NCI-H1694 treated with DMSO at 0.1 percent for 48 hours (cell line): Measurements from ENCODE around the gene KLHL22.
A peak's percentile ranks its signal among the peaks of the same experiment; 100 is the strongest.
"Not testable (repeated sequence)": the region's sequence is repeated elsewhere in the genome, so short reads cannot be mapped to it uniquely, and the experiment has no call there.

Source experiments
- DNase-seq: peaks from one replicate; lab custom pipeline; 2025; lab: John Stamatoyannopoulos, UW

Gene KLHL22

DNA sequence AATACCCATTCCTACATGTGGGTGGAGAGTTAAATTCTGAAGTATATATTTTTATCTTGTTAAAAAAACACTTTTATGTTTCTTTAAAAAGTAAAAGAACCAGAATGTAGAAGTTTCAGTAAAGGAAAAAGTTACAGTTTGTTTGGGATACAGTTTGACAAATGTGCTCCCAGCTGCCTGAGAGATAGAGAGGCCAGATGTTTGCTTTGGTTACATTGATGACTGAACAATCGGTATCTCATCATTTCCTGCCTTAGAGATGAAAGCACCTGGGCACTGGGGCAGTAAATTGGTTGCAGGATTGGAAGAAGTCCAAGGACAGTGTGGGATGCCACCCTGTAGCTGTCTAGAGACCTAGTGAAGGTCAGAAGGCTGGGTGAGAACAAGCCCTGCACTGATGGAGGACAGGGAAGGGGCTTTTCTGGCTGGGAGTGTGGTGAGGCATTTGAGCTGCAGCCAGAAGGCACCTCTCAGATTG lies 28.4 kb upstream of the KLHL22 start:
- peak; percentile 29 for DNase-seq

DNA sequence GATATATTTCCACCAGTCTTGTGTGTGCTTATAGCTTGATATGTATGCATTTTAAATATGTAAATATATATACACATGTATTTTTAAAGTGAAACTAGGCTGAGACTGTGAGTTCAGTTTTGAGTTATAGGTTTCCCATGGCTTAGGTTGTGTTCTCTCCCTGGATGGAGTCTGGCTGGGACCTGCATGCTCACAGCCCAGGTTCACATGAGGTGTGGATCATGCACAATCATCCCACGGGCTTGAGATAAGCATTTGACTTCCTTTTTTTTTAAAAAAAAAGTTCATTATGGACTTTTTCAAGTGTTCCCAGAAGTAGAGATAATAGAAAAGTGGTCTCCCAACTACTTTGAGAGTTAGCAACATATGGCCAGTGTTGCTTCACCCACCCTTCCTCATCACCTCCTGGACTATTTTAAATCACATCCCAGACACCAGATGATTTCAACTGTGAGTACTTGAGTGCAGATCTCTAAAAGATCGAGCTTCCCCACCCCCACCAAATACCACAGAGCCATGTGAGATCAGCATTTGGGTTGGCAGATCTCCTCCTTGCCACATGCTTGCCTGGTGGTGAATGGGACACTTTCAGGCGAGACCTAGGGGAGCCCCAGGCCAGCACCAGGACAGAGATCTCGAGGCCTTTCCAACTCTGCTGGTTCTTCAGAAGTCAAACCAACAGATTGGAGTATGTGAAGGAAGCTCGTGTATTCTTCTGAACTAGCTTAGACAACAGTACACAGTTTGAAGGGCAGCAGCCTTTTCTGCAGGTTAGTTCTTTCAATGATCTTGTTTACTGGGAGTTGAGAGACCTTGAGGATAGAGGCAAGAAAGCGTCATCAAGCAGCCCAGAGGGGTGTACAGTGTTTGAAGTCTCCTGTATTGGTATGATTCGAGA lies 27.7 kb upstream of the KLHL22 start:
- DNase-seq = no peak

DNA sequence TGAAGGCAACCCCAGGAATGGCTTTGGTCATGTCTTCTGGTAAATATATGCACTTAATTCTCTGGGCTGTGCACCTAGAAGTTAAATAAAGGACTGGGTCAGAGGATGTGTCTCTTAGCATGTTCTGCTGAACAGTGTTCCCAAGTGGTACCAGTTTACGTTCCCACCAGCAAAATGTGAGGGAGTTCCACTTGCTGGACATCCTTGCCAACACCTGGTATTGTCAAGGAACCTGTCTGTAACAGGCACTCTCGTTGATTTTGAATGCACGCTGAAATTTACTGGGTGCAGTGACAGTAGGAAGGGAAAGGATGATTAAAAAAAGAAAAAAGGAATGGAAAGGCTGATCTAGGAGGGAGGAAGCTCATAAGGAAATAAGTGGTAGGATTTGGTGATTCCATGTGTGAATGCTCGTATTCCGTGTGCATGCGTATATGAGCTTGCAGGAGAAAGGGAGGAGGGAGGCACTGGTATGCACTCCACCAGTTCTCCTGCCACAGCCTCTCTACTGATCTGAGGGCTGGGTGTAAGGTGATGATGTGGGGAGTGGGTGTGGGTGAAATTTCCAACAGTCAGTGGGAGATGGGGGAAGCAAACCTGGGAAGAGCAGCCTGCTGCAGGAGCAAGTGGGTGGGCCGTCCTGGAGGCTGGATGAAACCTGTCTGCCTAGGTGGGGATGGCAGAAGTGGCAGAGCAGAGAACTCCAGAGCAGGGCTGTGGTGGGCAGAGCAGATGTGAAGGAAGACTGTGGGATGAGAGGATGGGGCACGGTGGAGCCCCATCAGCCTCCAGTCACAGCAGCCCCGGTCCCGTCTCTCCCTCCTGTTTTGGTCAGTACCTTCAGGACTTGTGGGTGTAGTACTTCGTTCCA lies 26.8 kb upstream of the KLHL22 start:
- DNase-seq = no peak

DNA sequence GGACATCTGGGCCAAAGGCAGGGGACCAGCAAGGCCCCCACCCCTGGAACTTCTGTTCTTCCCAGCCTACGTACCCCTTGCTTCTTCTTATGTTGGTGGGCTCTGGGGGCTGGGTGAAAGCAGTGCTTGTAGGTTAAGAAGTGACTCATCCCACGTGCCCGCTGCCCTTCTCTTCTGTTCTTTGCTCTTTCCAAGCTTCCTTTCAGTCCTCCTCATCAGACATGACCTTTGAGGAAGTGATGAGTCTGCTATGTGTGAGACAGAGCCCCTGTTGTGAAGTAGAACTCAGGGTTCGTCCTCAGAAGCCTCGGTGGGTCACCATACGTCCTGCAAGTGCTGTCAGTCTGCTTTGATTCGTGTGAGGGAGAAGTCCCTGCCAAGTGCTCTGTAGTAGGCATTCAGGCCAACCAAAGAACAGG lies 24.5 kb upstream of the KLHL22 start:
- no peak for DNase-seq

DNA sequence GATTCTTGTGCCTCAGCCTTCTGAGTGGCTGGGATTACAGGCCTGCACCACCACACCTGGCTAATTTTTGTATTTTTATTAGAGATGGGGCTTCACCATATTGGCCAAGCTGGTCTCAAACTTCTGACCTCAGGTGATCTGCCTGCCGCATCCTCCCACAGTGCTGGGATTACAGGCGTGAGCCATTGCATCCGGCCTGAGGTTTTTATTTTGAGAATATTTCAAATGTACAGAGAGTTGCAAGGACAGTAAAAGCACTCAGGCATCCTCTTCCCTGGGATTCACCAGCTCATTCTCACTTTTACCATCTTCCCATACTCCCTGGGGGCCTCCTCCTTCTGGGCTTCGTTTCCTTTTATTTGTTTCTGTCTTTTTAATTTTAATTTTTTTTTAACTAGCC lies 24.0 kb upstream of the KLHL22 start:
- no peak for DNase-seq

DNA sequence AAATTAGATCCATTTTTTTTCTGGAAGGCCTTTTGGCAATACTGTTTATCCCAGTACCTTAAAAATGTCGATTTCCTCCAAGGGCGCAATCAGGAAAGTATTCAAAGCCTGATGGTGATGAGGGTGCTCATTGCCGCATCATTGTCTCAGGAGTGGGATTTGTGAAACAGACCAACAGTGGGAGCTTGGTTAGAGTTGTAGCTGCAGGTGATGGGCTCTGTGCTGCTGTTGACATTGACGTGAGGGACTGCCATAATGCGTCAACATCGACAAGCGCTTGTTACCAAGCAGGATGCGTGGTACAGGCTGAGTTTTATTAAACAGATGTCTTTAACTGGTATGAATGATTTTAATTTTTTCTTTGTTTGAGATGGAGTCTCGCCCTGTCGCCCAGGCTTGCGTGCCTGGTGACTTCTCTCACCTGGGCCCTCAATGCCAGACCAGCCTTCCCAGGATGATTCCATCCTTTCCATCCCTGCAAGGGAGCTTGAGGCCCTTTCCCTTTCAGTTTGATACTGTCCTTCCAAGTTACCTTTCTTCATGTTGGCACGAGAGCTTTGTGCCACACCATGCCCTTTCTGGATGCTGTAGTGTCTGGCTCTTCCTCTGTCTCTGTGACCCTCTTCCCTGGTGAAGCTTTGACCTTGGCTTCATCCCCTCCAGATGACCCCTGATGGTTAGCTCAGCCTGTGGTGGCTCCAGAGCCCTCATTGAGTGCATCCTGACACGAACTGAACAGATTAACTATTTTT lies 22.4 kb upstream of the KLHL22 start:
- no peak for DNase-seq

DNA sequence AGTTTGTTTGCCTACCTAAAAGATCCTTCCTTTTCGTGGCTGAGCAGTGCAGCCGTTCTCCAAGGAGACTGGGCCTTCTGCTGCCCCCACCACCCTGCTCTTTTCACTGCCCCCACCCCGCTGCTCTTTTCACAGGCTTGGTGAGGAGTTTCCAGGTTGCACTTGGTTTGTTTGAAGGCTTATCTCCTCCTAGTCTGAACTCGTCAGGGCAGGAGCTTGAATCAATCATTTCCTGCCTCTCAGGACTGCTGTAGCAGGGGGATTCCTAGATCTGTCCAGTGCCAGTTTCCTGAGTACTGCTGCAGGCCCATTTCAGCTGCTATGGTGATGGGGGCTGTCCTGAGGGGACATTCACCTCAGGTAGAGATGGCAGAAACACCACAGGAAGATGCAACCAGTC lies 21.8 kb upstream of the KLHL22 start:
- DNase-seq = no peak

DNA sequence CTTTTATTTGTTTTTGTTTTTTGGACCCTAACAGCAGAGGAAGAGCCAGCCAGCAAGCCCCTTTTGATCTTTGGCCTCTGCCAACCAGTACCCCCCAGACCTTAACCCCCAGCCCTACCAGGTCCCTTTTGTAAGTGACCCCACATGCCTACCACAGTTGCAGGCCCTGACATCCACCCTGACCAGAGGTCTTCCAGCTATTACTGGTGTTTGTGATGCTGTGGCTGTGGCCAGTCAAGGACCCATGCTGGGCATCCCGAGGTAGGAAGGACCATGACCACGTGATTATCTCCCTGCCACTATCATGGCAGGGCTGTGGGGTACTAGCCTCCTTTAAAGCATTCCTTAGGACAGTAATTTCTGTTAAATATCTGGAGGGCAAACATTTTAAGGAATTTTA lies 20.8 kb upstream of the KLHL22 start:
- no peak for DNase-seq

DNA sequence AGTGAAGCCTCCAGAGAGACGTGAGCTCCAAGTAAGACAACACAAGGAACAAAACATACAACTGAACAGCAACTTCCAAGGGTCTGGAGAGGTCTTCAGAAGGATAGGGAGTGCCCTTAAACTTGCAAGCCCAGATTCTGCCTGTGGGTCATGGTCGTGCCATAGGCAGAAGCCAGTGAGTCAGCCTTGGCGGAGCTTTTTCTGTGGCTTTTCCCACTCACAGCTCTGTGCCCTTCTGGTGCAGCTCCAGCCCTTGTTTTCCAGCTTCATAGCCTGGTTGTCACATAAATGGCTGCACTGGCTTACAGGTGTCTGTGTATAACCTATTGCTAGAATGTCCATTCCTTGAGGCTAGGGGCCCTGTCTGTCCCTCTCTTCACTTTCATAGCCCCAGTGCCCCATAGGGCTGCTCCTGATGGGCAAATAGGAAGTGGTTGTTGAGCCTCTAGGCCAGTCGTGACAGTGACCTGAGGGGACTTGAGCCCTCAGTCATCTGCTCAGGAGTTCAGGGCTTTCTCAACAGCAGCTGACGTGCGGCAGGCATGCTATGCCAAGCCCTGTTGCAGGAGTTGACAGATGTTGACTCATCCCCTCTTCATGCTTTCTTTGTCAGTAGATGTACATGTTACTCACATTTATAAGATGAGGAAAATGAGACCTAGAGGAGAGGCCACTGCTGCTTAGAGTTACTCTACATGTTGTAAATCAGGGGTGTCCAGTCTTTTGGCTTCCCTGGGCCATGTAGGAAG lies 19.2 kb upstream of the KLHL22 start:
- DNase-seq = no peak

DNA sequence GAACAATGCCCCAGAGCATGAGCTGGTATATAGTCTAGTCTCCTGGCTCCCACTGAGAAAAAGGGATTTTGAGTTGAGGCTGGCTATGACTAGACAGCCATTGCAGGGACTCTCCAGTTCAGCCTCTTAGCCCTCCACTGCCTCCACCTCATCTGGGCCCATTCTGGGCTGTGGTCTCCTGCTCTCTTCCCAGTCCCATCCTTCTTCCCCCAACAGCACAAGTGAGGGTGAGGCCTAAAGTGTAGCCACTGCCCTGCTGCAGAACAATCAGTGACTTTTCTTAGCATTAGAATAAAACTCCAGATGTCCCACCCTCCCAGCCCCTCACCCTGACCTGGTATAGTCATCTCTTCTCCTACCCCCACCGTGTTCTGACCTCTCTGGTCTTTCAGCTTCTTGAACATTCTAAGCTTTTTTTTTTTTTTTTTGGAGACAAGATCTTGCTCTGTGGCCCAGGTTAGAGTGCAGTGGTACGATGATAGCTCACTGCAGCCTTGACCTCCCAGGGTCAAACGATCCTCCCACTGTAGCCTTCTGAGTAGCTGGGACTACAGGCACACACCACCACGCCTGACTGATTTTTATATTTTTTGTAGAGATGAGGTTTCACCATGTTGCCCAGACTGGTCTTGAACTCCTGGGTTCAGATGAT lies 16.1 kb upstream of the KLHL22 start:
- no peak for DNase-seq

DNA sequence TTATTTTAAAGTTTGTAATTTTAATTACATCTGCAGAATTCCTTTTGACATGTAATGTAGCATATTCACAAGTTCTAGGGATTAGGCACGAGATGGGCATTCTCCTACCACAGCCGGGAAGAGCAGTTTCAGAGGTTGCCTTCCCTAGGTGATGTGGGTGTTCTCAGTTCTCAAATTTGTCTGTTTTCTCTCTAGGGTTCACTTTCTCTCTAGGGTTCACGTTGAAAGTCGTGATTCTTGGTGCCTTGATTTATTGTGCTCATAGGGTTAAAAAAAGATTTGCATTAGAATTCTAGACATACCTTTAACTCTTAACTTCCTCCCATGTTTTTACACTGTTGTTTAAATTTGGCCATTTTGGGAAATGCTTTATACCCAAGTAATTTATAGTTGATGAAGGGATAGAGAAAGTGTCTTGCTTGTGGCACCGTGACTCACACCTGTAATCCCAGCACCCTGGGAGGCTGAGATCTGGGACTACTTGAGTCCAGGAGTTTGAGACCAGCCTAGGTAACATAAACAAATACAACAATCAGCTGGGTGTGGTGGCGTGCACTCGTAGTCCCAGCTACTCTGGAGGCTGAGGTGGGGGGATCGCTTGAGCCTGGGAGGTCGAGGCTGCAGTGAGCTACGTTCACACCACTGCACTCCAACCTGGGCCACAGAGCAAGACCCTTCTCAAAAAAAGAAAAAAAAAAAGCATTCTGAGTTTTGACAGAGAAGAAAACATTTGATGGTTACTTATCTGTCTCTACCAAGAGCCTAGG lies 15.4 kb upstream of the KLHL22 start:
- DNase-seq = no peak

DNA sequence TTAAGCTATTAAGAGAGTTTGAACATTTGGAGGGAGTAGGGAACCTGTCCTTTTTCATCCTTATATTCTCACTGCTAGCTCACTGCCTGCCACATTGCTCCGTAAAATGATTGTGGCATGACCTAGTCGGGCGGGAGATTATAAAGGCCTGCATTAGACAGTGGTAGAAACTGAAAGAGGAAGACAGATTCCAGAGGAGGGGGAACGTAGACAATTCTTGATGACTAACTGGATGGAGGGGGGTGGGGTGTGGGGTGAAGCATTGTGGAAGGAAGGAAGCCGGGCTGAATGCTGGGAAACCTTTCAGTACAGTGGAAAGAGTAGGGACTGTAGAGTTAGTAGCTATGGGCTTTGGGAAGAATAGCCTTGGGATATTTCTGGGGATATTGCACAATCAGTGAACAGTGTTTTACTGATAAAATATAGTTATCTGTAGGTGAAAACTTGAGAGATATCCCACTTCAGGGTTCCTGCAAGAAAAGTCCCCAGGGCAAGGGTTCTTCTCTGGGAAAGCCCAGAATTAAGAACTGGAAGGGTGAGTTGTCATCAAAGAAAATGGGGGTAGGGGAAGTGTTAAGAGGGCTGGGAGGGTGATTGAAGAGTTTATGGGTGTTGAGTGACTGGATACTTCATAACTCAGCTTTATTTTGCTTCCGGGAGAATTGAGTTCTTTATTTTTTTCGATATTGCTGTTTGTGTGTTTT lies 13.9 kb upstream of the KLHL22 start:
- no peak for DNase-seq

DNA sequence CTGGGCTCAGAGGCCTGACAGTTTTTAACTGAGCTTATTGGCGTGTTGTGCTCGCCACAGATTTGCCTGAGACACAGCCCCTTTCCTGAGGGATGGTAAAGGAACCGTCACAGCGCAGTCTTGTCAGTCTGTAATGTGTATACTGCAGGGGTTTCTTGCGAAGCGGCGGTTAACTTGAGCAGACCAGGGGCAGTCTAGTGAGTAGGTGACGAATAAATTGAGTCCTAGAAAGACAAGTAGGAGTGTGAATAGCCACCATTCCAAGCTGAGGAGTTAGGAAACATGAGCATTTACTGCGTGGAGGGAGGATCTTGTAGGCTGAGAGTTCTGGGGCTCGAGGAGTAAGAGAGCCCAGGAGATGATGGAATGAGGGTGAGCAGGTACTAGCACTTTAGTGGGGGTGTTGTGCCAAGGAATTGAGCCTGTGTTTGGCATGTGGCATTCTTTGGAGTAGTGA lies 13.2 kb upstream of the KLHL22 start:
- DNase-seq = no peak

DNA sequence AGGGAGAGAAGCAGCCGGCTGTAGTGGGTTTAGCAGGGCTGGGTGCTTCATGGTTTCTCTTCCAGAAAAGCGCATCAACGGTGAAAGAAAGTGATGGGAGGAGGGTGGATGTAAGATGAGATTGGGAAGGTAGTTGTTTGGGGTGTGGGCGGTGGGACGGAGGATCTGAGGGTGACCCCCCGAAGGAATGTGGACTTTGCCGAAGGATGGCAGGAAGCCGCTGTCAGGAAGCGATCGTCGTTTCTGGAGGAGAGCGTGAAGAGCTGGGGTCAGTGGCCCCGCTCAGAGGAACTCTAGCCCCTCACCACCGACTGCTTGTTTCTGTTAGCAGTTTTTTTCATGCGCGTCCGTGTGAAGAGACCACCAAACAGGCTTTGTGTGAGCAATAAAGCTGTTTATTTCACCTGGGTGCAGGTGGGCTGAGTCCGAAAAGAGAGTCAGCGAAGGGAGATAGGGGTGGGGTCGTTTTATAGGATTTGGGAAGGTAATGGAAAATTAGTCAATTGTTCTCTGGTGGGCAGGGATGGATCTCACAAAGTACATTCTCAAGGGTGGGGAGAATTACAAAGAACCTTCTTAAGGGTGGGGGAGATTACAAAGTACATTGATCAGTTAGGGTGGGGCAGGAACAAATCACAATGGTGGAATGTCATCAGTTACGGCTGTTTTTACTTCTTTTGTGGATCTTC lies 12.6 kb upstream of the KLHL22 start:
- DNase-seq = not testable (repeated sequence)

DNA sequence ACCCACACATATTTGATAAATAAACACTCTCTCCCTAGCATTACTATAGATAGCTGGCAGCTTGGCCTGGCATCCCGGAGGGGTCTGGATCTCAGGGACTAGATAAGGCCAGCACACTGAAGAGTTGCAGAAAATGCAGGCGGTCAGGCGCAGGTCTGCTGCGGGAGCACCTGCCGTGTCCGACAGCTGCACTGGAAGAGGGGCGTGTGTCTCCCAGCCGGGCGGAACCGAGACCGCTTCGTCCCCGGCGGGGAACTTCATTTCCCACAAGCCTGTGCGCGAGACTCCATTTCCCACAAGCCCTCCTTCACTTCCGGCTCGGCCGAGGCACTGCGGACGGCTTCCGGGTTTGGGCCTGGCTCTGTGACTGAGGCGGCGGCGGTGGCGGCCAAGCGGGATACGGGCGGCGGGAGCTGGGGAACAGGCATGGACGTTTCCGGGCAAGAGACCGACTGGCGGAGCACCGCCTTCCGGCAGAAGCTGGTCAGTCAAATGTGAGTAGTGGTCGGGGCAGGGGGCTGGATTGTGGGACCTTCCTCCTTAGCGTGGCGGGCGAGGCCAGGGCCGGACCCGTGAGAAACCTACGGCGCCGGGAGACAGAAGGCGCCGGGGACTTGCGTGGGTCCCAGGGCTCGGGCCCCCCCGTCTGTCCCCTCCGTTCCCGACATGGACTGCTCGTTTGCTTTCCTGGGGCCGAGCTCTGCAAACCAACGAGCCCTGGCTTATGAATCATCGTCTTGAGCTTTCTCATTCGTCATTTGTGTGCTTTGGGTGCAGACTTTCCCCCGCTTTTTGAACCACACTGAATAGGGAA lies 11.9 kb upstream of the KLHL22 start, which contains the start of gene MED15:
Gene MED15, plus strand, starts transcription at position 358 of the 814 bp plus-strand sequence. Its CDS starts 69 bp downstream, at position 427.
- peak; percentile 60 for DNase-seq

DNA sequence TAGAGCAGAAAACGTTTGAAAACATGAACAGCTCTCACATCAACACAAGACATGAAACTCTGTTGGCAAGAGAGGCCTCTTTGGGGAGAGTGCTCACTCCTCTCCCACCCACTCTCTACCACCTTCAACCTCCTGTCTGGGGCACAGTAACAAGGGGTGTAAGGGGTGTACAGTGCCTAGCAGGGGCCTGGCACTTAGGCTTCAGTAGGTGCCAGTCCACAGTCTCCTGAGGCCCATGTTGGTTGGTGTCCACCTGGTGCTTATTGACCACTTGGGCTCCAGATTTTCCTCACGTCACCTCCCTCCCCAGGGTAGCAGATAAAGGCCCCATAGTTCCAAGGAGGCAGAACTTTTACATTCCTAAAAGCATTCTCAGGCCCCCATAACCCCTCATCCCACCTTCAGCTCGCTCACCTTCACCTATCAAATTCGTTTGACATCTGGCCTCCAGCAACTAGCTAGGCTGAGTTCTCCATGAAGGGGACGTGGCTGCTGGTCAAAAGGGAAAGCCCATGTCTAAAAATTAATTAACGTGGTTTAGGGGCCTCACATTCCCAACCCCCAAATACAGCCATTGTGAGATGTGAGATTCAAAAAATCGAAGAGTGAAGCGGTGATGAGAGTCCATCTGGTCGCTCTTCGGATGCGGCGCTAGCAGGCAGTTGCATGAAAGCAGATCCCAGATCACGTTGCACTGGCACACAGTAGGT lies 11.1 kb upstream of the KLHL22 start:
- no peak for DNase-seq

DNA sequence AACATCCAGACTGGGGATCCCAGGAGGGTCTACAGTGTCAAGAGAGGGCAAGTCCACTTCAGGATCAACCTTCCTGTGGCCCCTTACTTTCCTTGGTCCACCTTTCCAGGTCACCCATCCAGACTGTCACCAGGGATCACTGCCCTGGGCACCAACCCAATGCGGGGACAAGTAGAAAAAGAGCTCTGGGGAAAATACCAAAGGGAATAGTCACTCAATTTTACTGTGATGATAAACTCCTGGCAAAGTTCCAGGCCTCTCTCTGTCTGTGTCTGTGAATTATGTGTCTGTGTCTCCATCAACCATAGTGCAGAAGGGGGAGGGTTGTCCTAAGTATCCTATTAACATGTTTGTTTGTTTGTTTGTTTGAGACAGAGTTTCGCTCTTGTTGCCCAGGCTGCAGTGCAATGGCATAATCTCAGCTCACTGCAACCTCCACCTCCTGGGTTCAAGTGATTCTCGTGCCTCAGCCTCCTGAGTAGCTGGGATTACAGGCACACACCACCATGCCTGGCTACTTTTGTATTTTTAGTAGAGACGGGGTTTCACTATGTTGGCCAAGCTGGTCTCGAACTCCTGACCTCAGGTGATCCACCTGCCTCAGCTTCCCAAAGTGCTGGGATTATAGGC lies 8.8 kb upstream of the KLHL22 start:
- not testable (repeated sequence) for DNase-seq
